ENCODE measurements around the gene SDK1.

Gene SDK1

DNA sequence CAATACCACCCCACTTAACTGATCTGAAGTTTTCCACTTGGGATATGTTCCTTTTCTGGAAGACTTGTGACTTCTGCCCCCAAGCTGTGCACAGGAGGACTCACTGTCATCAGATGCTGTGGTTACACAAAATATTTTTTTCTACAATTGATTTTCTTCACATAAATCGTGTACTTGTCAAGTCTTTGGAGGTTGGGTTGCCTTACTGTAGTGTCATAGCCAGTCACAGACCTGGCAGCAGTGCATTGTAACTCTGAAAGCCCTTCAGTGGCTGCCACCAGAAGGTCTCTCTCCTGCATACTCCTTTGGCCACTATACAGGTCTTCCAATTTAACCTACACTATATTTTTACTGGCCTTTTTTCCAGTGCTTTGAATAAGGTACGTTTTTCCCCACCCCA is 73.2 kb downstream of the SDK1 start:
- TF ChIP-seq, protein P1, sequence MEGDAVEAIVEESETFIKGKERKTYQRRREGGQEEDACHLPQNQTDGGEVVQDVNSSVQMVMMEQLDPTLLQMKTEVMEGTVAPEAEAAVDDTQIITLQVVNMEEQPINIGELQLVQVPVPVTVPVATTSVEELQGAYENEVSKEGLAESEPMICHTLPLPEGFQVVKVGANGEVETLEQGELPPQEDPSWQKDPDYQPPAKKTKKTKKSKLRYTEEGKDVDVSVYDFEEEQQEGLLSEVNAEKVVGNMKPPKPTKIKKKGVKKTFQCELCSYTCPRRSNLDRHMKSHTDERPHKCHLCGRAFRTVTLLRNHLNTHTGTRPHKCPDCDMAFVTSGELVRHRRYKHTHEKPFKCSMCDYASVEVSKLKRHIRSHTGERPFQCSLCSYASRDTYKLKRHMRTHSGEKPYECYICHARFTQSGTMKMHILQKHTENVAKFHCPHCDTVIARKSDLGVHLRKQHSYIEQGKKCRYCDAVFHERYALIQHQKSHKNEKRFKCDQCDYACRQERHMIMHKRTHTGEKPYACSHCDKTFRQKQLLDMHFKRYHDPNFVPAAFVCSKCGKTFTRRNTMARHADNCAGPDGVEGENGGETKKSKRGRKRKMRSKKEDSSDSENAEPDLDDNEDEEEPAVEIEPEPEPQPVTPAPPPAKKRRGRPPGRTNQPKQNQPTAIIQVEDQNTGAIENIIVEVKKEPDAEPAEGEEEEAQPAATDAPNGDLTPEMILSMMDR (IDR thresholded peaks at IDR 0.05; ENCODE audit: low read depth, low read length, missing control alignments): no peak
- no peak for DNase-seq (ENCODE audit: low read depth)
- no peak overlapping the region for H3K4me3 ChIP-seq (ENCODE audit: low read depth, low read length)

DNA sequence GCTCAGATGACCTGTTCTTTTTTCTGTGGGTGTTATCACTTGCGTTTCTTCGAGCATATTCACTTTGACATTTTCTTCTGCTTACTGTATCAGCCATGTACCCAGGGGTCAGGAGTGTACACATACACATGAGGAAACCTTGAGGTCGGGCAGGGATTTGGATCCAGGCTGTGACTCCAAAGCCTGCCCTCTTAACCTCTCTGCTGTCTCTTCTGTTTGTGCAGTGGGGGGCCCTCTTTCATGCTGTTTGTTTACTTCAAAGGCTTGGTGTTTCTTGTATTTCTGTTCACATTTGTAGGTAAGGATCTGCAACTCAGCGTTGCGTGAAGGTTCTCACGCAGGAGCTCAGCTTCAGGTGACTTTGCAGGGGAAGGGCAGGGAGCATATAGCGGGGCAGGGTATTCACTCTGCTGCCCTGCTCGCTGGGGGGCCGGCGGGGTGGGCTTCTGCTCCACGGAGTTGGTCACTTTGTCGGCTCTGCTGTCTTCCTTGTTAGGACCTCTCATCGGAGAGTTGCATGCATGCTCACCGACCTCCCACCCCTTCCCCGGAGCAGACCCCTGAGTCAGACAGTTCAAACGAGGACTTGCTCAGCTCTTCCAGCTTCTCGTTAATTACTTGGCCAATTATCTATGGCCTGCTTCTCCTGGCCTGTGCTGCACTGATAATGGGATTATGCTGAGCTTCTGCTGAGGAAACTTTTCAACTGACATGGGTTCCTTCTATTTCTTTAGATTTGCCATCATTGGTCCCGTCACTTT is 77.5 kb downstream of the SDK1 start:
- DNase-seq (ENCODE audit: low read depth): no peak
- TF ChIP-seq, protein P1 (IDR thresholded peaks at IDR 0.05; ENCODE audit: low read depth, low read length, missing control alignments): no peak
- no peak overlapping the region for H3K4me3 ChIP-seq (ENCODE audit: low read depth, low read length)

DNA sequence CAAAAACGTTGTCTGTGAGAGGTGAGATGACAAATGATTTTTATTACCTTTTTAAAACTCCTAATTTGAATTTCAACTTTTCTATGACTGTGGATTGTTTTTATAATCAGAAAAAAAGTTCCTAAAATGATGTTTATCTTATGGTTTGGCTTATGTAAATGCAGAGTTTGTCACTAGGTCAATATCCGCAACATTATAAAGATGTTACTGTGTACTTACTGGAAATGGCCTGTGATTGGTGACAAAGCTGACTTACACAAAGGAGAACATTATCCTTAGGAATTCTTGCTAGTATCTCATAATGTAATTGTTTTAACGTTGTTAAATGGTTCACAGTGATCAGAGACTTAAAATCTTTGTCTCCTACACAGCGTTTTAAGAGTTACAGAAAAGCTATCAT is 79.0 kb downstream of the SDK1 start:
- no peak for DNase-seq (ENCODE audit: low read depth)
- TF ChIP-seq, protein P1 (IDR thresholded peaks at IDR 0.05; ENCODE audit: low read depth, low read length, missing control alignments): no peak
- no peak overlapping the region for H3K4me3 ChIP-seq (ENCODE audit: low read depth, low read length)

DNA sequence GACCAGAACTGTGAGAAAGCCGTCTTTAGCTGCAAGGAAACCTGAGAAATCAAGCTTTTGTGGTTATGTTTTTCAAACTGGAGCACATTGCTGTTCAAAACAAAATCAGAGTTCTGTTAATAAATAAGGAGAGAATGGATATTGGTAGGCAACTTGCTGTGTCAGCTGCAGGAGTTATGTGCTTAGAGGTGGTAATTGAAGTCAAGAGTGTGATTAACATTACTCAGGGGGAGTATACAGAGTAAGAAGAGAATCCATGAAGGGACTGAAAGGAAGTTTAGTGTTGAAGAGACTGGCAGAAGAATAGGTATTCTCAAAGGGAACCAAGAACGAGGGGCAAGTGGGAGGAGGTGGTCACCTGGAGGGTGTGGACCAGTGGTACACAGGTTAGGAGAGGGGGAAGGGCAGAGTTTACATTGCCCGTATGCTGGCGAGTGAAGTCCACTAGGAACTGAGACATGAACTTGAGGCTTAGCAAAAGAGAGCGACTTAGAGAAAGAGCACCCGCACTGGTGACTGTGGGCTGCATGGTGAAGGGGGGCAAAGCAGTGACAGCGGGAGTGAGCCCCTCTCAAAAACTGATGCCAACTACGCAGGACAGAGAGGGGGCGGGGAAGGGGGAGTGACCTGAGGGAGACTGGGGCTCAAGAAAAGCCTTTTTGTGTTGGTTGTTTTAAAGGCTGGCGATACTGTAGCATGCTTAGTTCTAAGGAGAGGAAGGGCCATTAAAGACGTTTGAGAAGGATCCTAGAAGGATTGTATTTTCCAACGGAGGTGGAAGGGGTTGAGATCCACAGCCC is 80.0 kb downstream of the SDK1 start:
- no peak for DNase-seq (ENCODE audit: low read depth)
- TF ChIP-seq, protein P1 (IDR thresholded peaks at IDR 0.05; ENCODE audit: low read depth, low read length, missing control alignments): no peak
- H3K4me3 ChIP-seq (ENCODE audit: low read depth, low read length): no peak overlapping the region

DNA sequence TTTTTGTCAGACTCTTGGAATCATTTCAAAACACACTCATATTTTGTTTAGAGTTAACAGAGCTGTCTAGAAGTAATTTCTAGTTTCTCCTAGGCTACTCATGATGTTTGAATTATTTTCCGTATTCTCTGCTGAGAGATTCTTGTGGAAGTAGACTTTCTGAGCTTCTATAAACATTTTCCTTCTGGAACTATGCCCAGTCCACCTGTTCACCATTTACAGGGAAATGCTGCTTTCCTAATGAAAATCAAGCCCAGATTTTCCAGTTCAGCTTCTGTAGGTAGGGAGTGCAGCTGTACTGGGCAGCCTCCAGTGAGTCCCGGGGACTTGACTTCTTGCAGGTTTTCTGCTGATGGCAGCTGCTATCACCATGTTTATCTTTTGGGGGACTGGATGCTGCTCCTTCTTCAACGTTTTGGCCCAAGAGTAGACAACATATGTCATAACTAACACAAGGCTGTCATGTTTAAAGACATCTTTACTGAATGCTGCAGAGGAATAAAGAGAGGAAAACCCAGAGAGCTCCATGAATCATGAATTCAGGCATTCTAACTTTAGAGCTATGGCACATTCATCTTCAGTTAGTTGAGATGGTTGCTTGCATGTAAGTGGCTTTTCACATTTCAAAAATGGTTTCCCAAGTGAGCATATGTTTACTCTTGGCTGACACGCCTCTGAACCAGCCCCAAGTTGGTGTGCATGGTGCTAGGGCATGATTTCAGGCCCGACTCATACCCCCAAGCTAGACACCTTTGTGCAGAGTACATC is 85.6 kb downstream of the SDK1 start:
- no peak for DNase-seq (ENCODE audit: low read depth)
- no peak overlapping the region for H3K4me3 ChIP-seq (ENCODE audit: low read depth, low read length)
- TF ChIP-seq, protein P1 (IDR thresholded peaks at IDR 0.05; ENCODE audit: low read depth, low read length, missing control alignments): no peak

DNA sequence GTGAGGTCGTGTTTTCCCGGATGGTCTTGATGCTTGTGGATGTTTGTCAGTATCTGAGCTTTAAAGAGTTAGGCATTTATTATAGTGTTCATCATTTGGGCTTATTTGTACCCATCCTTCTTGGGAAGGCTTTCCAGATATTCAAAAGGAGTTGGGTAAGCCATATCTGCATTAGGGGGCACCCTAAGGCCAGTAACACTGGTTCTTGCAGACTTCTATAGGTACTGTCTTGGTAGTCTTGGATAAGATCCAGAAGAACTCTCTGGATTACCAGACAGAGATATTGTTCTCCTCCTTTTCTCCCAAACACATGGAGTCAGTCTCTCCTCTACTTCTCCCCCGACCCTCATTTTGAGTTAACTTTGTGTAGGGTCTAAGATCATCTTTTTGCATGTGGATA is 92.8 kb downstream of the SDK1 start:
- TF ChIP-seq, protein P1 (IDR thresholded peaks at IDR 0.05; ENCODE audit: low read depth, low read length, missing control alignments): no peak
- H3K4me3 ChIP-seq (ENCODE audit: low read depth, low read length): no peak overlapping the region
- no peak for DNase-seq (ENCODE audit: low read depth)
